AG04450 (cell line): ENCODE data around the gene DOCK4. TPM values are rescaled to one million over a fixed set of nuclear protein-coding genes. Genes with fewer than 3 reads are reported as not detected.

Experiments used
- CTCF ChIA-PET: fragments of 300-600, 350-600 bp; formaldehyde crosslinking; extraction: SDS; loops from one replicate; lab custom pipeline; 2022; ENCODE audit warnings: antibody characterized with exemption, inconsistent platforms; lab: Charles Lee
- POLR2A ChIA-PET: fragments of 350-600 bp; formaldehyde crosslinking; extraction: SDS; loops from one replicate; lab custom pipeline; 2021; ENCODE audit warnings: antibody characterized with exemption, inconsistent platforms; lab: Yijun Ruan, JAX
- DNase-seq: peaks from one replicate; pipeline ENCODE4 v3.0.0-alpha.2; 2011; ENCODE audit warnings: low read depth, low spot score
- H3K27ac ChIP-seq: one replicate; pipeline ENCODE4 v1.5.1; 2012; ENCODE audit warnings: low read depth, low read length, control low read depth
- H3K27me3 ChIP-seq: one replicate; pipeline ENCODE4 v1.6.0; 2012; ENCODE audit warnings: low read length; ENCODE audit not compliant: control insufficient read depth, insufficient read depth
- H3K4me3 ChIP-seq: 2 replicates; pipeline ENCODE4 v1.5.1; 2011; ENCODE audit warnings: mild to moderate bottlenecking, low read depth, low read length, control low read depth
- H3K9me3 ChIP-seq: 2 replicates; pipeline ENCODE4 v1.5.1; 2012; ENCODE audit warnings: low read length; ENCODE audit not compliant: control insufficient read depth, insufficient read depth
- CTCF ChIP-seq: IDR thresholded peaks from 2 replicates; pipeline ENCODE4 v1.5.1; 2011; ENCODE audit warnings: low read depth, low read length, control low read depth, inconsistent platforms
- polyA plus RNA-seq: library from polyadenylated mRNA; depleted of rRNA; stranded (reverse); fragments of >200 nt; gene quantifications from 2 replicates; pipeline ENCODE4 v1.2.3, GENCODE V29; 2011

The DOCK4 gene
- polyA plus RNA-seq, 1 experiment, result 12.6 TPM

GRCh38 chr7:111815354-111815753, 390.8 kb downstream of the DOCK4 start:
- H3K4me3 ChIP-seq, result no peak overlapping the region
- no peak overlapping the region for H3K27ac ChIP-seq
- CTCF ChIA-PET, result no interaction called here
- no peaks in the 10 kb centered on the region for H3K27me3 ChIP-seq
- DNase-seq, result no peak
- no peaks in the 10 kb centered on the region for H3K9me3 ChIP-seq
- no peak for TF ChIP-seq CTCF
- POLR2A ChIA-PET, result no interaction called here

- H3K4me3 ChIP-seq, result no peak overlapping the region
- ChIA-PET POLR2A (no interaction called here), CTCF (no interaction called here)
- no peak overlapping the region for H3K27ac ChIP-seq
- no peaks in the 10 kb centered on the region for H3K27me3 ChIP-seq
- no peak for TF ChIP-seq CTCF
- H3K9me3 ChIP-seq, result no peaks in the 10 kb centered on the region
- no peak for DNase-seq
Observed at GRCh38 chr7:111813306-111813705, 392.9 kb downstream of the DOCK4 start.

- ChIA-PET POLR2A (no interaction called here), CTCF (interaction anchor here (1.7 to 2.0 kb wide), 2 partner anchors 43 to 49 kb away, joined by 4 to 9 read pairs; no protein-coding TSS in a partner anchor)
- no peaks in the 10 kb centered on the region for H3K27me3 ChIP-seq
- H3K4me3 ChIP-seq, result no peak overlapping the region
- TF ChIP-seq CTCF, result no peak
- no peaks in the 10 kb centered on the region for H3K9me3 ChIP-seq
- no peak overlapping the region for H3K27ac ChIP-seq
- DNase-seq, result no peak
Observed at GRCh38 chr7:111806232-111806631, 400.0 kb downstream of the DOCK4 start.

- Histone ChIP-seq H3K27me3 (no peaks in the 10 kb centered on the region), H3K9me3 (peaks cover under 1% of the 10 kb centered on the region; the same call in 1 of the 2 replicates), H3K4me3 (no peak overlapping the region), H3K27ac (no peak overlapping the region)
- DNase-seq, result no peak
- TF ChIP-seq CTCF, result no peak
- POLR2A ChIA-PET, result no interaction called here
- CTCF ChIA-PET, result interaction anchor here (0.6 to 2.5 kb wide), 3 partner anchors 39 to 52 kb away, joined by 3 to 9 read pairs (median 3); no protein-coding TSS in a partner anchor
Observed at GRCh38 chr7:111803015-111803758, 403.0 kb downstream of the DOCK4 start.

GRCh38 chr7:111802194-111802772, 403.9 kb downstream of the DOCK4 start:
- no peak overlapping the region for H3K27ac ChIP-seq
- CTCF ChIA-PET, result interaction anchor here (0.6 to 2.5 kb wide), 2 partner anchors 38 to 53 kb away, joined by 3 to 9 read pairs; no protein-coding TSS in a partner anchor
- no peak for TF ChIP-seq CTCF
- H3K4me3 ChIP-seq, result no peak overlapping the region
- no peak for DNase-seq
- no peaks in the 10 kb centered on the region for H3K27me3 ChIP-seq
- POLR2A ChIA-PET, result no interaction called here
- peaks cover 5% of the 10 kb centered on the region; the same call in 1 of the 2 replicates for H3K9me3 ChIP-seq
